Measurements from ENCODE around the gene DDC.

The DDC gene

DNA sequence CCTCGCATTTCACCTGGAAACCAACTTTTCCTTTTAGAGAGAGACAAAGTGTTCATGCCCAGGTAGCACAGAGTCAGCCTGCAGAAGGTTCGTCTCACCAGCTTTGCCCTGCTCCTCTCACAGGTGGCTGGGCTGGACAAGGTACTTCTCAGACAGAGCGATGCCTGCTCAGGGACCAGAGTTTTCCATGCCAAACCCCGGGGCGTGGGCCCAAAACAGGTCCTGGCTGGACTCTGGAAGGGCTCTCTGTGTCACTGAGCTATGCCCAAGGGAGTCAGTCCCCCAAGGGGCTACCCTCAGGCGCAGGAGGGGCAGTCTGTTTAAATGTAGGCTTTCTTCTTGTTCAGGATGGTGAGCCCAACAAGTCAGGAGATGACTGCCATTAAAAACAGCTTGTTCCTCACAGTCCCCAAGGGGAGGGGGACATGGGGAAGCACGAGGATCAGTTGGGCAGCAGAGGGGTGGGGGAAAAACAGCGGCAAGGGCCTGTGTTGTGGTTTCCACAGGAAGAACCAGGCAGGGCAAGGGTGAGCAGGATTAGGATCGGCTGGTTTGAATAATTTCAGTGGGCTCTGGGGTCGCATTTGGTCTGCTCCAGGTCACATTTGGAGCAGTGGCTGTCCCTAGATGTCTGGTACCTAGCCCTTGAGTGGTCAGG lies 59.5 kb downstream of the DDC start:
- H3K27me3 ChIP-seq (replicated peaks; ENCODE audit: control insufficient read depth, insufficient read depth, low read length) = no peaks in the 10 kb centered on the region; the same call in none of the 2 replicates
- DNase-seq (ENCODE audit: extremely low read depth, insufficient read length) = no peak
- no peaks in the 10 kb centered on the region for H3K36me3 ChIP-seq (ENCODE audit: control insufficient read depth, insufficient read depth, low read length)
- no peak overlapping the region for H3K4me3 ChIP-seq (replicated peaks; ENCODE audit: low read depth, low read length)
- TF ChIP-seq CTCF (IDR thresholded peaks at IDR 0.05; ENCODE audit: insufficient read depth, low read length, poor library complexity, severe bottlenecking) = no peak

DNA sequence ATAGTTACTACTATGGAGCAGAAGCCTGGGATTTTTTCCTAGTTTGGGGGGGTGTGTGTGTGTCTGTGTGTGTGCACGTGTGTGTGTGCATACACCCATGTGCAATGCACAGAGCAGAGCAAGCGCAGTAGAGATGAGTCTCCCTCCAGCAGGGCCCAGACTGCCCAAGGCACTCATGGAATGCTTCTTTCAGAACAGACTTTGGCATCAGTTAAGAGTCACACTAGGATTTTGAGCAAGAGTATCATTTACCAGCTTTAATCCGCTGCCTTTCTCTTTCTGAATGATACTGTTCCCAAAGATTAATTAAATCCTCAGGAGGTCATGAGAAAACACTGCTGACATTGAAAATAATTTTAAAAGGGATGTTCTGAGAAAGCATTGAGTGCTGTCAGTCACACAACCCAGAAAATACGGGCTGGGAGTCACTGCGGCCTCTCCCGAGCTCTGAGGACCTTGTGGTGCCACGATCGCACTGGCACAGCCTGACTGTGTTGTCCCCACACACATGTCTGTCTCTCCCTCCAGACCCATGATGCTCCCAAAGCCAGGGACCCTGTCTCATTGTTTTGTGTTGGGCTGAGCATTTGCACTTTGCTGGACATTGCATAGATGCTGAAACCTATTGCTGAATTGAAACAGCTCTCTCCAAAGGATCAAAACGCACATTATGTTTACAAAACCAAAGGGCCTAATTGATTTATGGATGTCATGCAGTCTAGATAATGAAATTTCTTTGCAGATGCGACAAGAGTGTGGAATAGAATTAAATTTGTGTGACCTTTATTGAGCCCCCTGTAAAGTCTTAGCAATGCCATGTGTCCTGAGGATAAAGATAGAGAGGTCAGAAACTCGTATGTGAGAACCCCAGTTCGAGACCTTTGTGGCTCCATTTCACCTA lies 60.3 kb downstream of the DDC start:
- TF ChIP-seq CTCF (IDR thresholded peaks at IDR 0.05; ENCODE audit: insufficient read depth, low read length, poor library complexity, severe bottlenecking) = no peak
- H3K4me3 ChIP-seq (replicated peaks; ENCODE audit: low read depth, low read length) = no peak overlapping the region
- peaks cover 3% of the 10 kb centered on the region for H3K27me3 ChIP-seq (replicated peaks; ENCODE audit: control insufficient read depth, insufficient read depth, low read length)
- H3K36me3 ChIP-seq (ENCODE audit: control insufficient read depth, insufficient read depth, low read length) = no peaks in the 10 kb centered on the region
- no peak for DNase-seq (ENCODE audit: extremely low read depth, insufficient read length)

DNA sequence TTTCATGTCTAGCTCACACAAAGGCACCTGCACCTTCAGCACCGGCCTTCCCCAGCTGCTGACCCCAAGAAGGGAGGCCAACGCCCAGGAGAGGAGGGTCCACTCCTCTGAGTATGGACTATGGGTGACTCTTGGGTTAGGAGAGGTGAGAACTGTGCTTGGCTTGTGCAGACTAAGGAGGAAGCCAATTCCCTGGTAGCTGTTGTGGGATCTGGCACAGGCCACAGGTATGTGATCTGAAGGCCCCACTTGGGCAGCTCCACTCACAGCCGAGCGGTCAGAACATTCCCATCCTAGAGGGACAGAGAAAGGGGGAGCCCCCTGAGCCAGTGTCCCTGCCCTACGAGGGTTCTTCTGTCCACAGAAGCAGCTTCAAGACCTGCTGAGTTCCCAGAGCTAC lies 62.3 kb downstream of the DDC start:
- no peak overlapping the region for H3K4me3 ChIP-seq (replicated peaks; ENCODE audit: low read depth, low read length)
- no peaks in the 10 kb centered on the region for H3K36me3 ChIP-seq (ENCODE audit: control insufficient read depth, insufficient read depth, low read length)
- DNase-seq (ENCODE audit: extremely low read depth, insufficient read length) = no peak
- no peak for TF ChIP-seq CTCF (IDR thresholded peaks at IDR 0.05; ENCODE audit: insufficient read depth, low read length, poor library complexity, severe bottlenecking)
- H3K27me3 ChIP-seq (replicated peaks; ENCODE audit: control insufficient read depth, insufficient read depth, low read length) = peaks cover 3% of the 10 kb centered on the region

- H3K27me3 ChIP-seq (replicated peaks; ENCODE audit: control insufficient read depth, insufficient read depth, low read length) = peaks cover 3% of the 10 kb centered on the region
- no peaks in the 10 kb centered on the region for H3K36me3 ChIP-seq (ENCODE audit: control insufficient read depth, insufficient read depth, low read length)
- no peak for DNase-seq (ENCODE audit: extremely low read depth, insufficient read length)
- TF ChIP-seq CTCF (IDR thresholded peaks at IDR 0.05; ENCODE audit: insufficient read depth, low read length, poor library complexity, severe bottlenecking) = no peak
- no peak overlapping the region for H3K4me3 ChIP-seq (replicated peaks; ENCODE audit: low read depth, low read length)
Measured at GRCh38 chr7:50502001-50502684, 63.1 kb downstream of the DDC start.

DNA sequence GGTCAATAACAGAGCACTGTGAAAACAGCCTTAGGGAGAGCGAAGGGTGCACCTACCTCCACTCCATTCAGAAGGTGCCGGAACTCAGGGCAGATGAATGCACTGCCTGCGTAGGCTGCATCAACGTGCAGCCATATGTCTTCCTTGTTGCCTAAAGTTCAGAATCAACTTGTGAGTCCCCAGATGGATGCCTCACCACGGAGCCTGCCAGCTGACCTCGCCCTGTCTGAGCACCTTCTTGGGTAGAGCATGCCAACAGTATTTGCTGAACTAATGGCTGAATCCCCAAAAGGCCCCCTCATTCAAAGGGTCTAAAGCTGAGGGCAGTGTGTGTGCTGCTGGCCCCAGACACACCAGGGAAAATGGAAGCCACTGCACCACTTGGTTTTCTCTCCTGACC lies 66.1 kb downstream of the DDC start:
- DNase-seq (ENCODE audit: extremely low read depth, insufficient read length) = no peak
- no peak for TF ChIP-seq CTCF (IDR thresholded peaks at IDR 0.05; ENCODE audit: insufficient read depth, low read length, poor library complexity, severe bottlenecking)

More for the DNA sequence above, 66.1 kb downstream of the DDC start:
- Histone ChIP-seq H3K4me3 (replicated peaks; ENCODE audit: low read depth, low read length) (no peak overlapping the region), H3K27me3 (replicated peaks; ENCODE audit: control insufficient read depth, insufficient read depth, low read length) (peaks cover 3% of the 10 kb centered on the region), H3K36me3 (ENCODE audit: control insufficient read depth, insufficient read depth, low read length) (no peaks in the 10 kb centered on the region)

Data from GM06990 (cell line).